ENCODE data around the gene ERC2.
"Not testable (repeated sequence)": the region's sequence is repeated elsewhere in the genome, so short reads cannot be mapped to it uniquely, and the experiment has no call there.

The ERC2 gene

DNA sequence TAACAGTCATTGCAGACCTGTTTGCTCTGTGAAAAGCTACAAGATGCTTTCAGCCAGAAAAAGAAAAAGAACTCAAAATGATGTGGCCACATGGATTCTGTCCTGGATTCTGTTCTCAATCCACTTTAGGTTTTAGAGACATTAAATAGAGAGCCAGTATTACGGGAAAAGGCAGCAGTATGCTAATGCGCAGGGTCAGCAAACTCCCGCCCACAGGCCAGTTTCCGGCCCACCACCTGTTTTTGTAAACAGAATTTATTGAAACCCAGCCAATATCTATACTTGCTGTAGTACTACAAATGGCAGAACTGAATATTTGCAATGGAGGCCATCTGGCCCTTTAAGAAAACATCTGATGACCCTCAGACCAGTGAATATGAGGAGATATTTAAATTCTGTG lies 416.1 kb downstream of the ERC2 start:
- no peak for DNase-seq

DNA sequence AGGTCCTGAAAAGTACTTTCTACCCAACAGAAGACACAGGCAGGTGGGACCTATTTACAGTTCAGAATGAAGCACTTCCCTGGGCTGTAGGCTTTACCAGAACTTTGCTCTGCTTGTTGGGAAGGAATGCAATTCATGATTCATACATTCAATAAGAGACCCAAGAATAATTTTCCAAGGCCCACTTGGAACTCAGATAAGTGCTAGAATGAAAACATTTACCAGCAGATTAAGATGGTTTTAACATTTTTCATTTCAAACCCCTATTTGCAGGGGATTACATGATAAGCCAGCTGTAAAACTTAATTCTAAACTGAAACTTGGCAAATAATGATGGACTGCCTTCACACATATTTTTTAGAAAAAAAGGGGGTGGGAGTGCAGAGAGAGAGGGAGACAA lies 417.2 kb downstream of the ERC2 start:
- no peak for DNase-seq

DNA sequence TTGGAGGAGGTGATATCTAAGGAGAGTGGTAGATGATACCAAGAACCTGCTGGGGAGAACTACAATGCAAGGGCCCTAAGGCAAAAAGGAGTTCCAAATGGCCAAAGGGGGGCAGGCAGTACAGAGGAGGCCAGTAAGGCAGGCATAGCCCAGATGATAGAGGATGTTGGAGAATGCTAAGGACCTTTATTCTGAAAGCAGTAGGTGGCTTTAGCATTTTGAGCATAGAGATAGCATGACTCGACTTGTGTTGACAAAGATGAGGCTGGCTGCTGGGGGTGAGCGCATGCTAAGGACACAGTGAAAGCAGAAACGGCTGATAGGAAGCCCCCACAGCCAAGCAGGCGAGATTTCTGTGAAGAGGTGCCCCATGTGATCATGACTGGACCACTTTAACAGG lies 419.3 kb downstream of the ERC2 start:
- no peak for DNase-seq

DNA sequence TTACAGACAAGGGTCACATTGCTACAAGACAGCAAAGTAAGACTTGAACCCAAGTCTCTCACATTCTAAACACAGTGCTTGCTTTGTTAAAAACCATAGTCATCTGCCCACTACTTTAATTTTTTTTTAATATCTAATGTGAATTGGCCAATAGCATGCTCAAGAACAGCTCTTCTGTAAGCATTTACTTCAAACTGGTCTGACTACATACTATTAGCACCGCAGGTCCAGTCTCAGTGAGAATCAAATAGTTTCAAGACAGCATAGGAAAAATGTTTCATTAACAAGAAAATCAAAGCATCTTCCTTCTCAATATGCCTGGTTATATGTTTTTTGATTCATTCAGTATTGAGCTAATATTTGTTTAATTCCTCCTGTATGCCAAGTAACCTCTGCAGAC lies 419.9 kb downstream of the ERC2 start:
- DNase-seq: no peak

DNA sequence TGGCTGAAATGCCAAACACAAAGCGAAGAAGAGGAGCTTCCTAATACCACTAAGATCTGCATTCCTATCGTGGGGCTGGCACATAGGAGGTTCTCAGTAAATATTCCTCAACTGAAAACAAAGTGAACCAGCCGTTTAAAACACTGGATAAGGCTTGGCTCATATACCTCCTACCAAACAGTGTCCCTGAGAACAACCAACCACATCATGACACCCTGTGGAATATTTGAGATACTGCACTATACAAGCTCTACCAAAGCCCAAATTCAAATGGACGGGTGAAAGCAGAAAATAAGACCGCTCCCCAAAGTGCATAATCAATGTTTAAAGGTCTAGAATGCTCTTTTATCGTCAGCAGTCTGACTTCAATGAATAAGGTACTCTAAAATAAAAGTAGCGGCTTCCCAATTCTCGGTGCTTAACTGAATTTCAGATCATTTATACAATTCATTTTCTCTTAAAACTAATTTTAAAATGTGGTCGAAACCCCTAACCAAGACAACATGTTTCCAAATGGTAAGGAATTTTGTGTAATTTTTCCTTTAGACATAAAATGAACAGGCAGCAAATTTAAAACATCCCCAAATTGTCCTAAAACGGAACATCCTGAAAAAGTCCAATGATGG lies 425.8 kb downstream of the ERC2 start:
- DNase-seq: no peak

DNA sequence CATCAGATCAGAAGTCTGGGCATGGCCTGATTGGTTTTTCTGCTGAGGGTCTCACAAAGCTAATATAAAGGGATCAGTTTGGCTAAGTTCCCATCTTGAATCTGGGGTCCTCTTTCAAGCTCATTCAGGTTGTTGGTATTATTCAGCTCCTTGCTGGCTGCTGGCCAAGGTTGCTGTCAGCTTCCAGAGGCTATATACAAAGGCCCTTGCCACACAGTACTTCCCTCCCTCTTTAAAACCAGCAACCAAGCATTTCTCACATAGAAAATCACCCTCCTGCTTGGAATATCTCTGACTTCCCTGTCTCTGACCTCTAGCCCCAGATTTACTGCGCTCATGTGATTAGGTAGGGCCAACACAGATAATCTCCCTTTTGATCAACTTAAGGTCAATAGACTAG lies 442.9 kb downstream of the ERC2 start:
- DNase-seq: no peak

DNA sequence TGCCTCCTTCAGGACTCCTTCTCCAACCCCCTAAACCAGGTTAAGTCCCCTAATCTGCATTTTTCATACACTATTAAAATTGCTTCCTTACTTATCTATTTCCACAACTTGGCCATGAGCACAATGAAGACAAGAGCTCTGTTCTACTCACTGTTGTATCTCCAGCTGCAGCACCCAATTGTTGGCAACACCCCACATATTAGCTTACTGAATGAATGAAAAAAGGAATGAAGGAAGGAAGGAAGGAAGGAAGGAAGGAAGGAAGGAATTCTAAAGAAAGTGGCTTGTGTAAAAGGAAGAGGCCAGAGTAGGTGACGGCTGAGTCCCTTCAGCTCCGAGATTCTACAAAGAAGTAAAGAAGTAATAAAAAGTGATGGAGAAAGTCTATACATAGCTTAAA lies 444.7 kb downstream of the ERC2 start:
- no peak for DNase-seq

DNA sequence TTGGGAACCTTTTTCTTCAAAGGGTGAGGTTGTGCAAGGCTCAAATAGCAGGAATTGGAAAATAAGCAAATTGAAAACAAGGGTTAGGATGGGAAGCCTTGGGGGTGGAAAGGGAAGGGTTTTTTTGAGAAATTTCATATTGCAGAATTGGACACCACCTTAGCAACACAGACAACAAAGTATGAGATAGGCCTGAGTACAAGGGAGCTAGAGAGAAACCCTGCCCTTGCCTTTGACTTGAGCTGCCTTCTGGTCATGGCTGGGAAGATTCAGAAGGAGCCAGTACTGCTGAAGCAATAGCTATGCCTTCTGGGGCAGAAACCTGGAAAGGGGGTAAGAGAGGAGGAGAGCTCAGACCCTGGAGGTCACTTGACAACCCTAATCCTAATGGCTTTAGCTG lies 445.6 kb downstream of the ERC2 start:
- DNase-seq: no peak

DNA sequence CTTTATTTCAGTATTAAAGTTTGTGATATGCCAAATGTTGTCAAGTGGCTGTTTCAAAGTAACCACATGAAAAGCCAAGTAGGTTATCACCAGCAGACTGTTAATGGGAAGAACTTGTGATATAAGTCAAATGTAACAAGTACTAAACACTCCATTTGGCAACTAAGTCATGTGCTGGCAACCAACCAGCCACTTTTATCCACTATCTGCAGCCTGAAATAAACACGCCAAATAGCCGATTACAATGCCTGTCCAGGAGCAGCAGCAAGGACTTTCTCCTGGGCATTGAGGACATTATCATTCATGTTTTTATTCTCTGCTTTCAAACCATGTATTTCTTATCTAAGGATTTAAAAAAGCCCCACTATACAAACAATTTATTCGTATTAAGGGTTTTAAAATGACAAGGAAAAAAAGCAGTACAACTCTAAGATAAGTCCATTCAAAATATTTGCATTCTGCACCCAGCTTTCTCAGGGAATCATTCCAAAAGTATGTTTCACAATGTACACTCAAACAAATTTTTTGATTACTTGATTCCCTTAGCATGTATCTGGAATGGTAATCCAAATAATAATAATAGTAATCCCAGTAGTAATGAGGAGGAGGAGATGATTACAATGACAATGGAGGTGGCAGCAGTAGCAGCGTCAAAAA lies 448.6 kb downstream of the ERC2 start:
- DNase-seq: no peak

DNA sequence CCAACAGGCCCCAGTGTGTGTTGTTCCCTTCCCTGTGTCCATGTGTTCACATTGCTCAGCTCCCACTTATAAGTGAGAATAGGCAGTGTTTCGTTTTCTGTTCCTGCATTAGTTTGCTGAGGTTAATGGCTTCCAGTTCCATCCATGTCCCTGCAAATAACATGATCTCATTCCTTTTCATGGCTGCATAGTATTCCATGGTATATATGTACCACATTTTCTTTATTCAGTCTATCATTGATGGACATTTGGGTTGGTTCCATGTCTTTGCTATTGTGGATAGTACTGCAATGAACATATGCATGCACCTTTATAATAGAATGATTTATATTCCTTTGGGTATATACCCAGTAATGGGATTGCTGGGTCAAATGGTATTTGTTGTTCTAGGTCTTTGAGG lies 452.9 kb downstream of the ERC2 start:
- not testable (repeated sequence) for DNase-seq

DNA sequence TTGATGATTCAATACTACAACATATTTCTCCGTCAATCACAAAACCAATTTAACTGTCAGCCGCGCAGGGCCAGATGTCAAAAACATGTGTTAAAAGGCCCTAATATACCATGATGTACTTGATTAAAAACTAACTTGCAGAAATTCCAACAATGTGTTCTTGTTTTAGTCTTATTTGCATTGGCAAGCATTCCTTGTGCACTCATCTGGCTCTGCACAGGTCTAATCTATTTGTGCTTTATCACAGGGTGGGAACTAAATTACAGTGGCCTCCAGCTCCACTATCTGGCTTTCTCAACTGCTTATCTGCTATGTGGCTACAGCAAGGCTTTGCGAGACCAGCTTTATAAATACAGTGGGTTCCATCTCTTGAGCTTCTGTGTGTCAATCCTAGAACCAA lies 455.5 kb downstream of the ERC2 start:
- DNase-seq: no peak

DNA sequence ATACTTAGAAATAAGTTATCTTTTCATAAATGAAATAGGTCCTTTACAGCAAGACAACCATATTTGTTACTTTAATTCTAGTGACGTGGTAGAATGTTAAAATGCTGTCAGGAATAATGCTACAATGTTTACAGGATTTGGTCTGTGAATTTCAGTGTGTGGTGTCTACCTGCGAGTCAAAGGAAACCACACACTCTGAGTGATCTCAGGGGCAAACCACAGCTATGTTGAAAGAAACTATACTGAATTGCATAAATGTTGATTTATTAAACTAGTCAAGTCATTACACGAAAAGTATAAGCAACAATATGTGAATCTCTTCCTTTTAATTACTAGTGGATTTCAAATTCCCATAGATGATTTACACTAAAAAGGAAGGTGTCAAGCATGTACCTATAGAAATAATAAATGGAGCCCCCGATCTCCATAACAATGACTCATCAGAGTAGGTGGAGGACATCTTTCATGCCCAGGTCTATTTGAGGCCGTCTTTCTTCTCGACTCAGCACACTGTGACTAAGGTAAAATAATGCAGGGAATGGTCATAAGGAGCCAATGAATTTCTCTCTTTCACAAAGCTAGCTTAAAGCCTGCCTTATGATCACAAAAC lies 463.0 kb downstream of the ERC2 start:
- no peak for DNase-seq

DNA sequence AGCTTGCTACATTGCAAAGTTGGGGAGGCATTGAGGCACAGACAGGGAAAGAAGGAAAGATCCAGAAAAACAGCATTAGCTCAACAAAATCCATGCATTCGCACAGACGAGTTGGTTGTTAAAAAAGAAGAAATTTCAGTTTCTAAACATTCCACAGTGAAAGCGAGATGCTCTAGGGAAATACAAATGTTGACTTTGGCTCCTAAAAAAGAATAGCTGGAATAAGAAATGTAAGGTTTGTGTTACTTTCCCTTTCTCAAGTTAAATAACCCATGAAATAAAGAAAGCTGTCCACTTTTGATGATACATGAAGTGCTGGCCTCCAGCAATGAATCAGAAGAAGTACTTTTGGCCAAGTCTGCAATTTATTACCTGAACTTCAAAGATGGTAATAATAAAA lies 465.1 kb downstream of the ERC2 start:
- DNase-seq: no peak

DNA sequence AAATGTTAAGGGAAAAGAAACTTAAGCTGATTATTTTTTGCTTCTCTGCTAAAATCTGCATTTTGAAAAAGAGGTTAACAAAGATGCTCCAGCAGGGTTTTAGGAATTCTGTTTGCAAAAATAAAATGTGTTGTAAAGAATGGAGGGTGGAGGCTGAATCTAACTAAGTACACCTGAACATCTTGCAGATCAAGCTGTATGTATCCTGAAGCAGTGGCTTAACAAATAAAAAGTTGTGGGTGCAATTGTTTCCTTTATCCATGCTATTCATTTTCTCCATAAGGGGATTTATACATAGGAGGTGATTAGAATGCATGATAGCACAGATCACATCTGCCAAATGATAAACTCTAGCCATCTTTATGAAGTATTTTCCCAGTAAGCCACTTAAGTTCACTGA lies 466.3 kb downstream of the ERC2 start:
- DNase-seq: no peak

DNA sequence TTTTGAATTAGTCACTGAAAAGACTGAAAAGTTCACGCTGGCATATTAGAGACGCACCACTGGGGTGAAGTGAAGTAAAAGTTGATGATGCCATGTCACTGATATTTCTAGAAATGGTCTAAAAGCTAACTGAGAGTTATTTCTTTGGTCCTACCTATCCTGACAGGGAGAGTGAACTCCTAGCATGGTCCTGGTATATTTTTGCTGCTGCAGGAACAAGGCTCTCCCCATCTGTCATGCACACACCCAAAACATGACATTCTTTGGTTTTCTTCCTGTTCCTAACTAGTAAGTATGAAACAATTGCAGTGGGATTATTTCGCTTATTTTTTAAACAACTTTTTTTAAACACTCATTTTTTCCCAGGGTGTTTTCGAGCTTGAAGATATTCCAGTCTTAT lies 466.7 kb downstream of the ERC2 start:
- no peak for DNase-seq

DNA sequence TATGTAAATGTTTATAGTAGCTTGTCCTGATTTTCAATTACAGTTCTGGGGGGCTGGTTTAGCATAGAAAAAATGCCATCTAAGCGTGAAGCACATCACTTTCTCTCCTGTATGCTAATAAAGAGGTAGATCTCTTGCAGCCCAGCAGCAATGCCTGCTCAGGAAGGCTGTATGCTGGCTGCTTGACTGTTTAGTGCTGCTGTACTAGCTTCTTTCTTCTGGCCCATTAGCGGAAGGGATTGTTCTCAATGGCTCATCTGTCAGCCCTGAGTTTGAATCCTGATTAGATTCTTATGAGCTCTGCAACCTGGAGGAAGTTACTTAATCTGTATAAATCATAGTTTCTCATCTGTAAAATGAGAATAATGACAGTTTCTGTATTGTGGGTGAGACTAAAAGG lies 478.9 kb downstream of the ERC2 start:
- no peak for DNase-seq

DNA sequence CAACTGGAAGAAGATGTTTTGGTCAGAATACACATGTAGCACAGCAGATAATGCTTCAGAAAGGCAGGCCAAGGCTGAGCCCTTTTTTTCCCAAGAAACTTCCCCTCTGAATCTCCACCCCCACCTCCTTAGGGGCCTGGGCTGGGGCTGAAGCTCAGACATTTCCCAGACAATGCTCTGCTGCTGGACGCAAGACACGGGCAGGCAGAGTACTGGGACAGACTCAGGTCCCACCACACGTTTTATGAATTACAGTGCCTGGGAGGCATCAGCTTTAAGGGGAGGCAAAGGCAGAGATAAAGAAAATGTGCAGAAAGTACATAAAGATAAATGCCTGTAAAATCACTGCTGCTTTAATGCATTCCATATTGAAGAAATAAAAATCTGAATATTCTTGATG lies 479.4 kb downstream of the ERC2 start:
- no peak for DNase-seq

DNA sequence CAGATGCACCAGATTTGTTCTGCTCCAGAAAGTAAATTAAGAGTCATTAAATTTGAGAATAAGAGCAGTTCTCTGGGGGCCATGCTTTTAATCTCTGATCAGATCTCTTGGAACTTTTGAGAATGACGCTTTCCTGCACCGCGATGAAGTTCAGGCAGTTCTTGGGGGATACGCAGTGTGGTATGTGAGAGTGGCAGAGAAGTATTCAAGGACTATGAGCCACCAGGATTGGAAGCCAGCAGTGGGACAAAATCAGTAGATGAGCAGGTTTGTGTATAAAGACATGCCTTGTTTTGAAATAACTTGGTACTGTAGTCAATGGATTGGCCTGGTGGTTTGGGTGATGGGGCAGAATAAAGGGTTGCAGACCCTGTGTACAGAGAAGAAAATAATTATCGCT lies 483.6 kb downstream of the ERC2 start:
- no peak for DNase-seq

DNA sequence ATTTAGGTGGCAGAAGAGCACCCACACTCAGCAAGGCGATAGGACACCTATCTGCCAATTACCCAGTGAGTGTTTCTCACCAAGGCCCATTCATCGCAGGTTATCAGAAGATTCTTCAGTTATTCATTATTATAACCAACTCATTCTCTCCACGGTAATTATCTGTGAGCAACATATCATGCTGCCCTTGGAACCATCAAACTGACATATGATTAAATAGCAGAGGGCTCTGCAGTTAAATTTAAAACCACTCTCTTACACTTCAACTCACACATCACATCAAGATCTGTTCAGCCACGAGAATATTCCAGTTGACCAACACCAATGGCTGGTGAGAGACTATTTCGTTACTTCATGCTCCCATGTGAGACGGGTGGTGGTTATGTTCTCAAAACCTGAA lies 489.3 kb downstream of the ERC2 start:
- no peak for DNase-seq

DNA sequence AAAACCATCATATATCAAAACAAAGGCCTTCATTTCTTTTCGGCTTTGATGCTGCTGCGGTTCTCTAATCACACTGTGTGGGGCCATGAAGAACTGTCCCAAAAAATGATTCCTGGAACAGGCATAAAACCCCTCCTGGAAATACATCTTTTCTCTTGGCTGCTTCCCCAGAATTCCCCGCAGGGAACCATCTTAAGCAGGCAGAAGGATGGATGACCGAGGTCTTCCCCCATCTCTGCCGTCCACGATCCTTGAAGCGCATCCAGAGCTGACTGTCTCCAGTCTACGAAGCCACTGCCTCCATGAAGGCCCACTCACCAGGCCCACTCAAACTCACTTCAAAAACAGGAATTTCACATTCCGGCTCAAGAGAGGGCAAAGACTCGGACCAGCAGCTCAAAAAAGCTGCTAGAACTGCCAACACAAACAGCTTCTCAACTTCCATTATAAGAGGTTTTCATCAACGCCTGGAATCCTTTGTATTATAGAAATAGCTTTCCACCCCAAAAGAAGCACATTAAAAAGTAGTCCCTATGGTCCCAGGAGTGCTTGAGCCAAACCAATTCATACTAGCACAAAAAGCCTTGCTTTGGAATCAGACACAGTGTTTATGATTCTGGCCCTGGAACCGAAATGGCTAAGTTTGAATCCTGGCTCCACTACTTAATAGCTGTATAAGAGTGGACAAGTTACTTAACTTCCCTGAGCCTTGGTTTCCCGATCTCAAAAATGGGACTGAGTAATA lies 493.7 kb downstream of the ERC2 start:
- no peak for DNase-seq

DNA sequence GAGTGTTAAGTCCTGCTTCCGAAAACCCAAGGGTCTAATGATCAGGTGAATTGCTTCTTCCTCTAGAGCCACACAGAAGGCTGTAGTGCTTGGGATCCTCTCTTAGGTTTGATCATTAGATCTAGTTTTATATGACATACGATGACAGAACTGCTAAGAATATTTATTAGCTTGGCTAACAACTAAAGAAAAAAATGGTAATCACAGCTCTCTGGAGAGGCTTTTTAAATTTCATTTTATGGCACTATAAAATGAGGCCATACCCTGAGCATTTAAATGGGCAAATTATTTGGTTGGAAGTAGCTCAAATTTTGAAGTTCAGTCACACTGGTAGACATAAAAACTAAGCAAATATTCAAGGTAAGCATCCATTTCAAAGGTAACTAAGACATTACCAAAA lies 498.6 kb downstream of the ERC2 start:
- DNase-seq: no peak

DNA sequence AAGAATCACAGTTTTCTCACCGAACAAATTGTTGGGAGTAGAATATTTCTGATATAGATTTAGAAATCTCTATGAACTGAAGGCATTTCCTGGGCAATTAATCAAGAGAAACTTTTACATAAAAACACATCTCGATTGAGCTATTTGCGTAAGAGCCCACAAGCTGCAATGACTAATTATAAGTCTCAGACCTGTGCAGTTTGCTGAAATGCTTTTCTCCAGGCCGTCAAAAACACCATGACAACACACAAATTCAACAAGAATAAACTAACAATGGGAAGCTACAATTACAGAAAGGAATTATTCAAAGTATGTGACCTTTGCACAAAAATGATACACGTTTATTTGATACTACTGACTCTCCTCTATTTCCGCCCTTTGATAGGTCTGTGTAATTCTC lies 499.9 kb downstream of the ERC2 start:
- DNase-seq: no peak

DNA sequence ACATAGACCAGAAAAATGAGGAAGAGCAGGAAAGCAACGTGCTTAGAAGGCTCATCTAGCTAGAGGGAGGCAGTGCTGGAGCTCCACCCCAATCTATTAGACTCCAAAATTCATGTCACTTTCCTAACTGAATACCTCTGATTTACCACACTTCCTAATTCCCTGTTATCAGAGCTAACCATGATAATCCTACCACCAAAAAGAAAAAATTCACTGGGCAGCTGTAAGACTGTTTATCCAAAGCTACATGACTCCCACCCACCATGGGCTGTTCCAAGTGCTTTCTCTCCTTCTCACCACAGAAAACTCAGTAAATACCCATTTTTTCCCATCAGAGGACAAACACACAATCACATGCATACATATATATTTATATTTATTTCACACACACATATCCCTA lies 501.7 kb downstream of the ERC2 start:
- DNase-seq: no peak

DNA sequence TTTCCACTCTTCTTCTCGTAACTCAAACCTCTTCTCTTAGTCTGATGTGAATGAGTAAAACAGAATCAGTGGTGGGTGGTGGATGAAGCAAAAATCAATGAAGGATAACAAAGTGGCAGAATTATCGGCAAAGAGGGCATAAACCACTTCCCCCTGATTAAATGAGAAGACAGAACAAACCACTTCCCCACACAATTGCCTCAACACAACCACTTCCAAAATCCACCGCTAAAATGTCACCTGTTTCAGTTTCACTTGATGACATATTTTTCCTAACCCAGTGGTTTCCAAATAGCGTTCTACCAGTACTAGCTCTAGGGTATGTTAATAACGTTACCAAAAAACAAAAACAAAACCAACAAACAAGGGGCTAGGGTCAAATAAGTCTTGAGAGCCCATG lies 502.5 kb downstream of the ERC2 start:
- no peak for DNase-seq
